NB4 (cell line): ENCODE measurements around the gene GRB10.

Experiments
- DNase-seq: peaks from one replicate; pipeline ENCODE4 v3.0.0; 2010; ENCODE audit warnings: low read depth
- H3K4me3 ChIP-seq: one replicate; pipeline ENCODE4 v1.5.1; 2011; ENCODE audit warnings: mild to moderate bottlenecking, low read depth, low read length, moderate library complexity
- CTCF ChIP-seq: IDR thresholded peaks from one replicate; pipeline ENCODE4 v1.5.1; 2012; ENCODE audit warnings: low read depth, low read length
- MAX ChIP-seq: IDR thresholded peaks from 2 replicates; pipeline ENCODE4 v1.6.1; 2011; ENCODE audit warnings: low read depth, low read length
- MYC ChIP-seq: IDR thresholded peaks from 2 replicates; pipeline ENCODE4 v1.6.1; 2011; ENCODE audit warnings: low read depth, low read length
- POLR2A ChIP-seq: IDR thresholded peaks from 2 replicates; pipeline ENCODE4 v1.6.1; 2011; ENCODE audit warnings: mild to moderate bottlenecking; ENCODE audit not compliant: insufficient read length; ENCODE audit errors: extremely low read depth

Gene GRB10

GRCh38 chr7:50815138-50815537 lies 32.4 kb upstream of the GRB10 start:
- no peak for DNase-seq
- TF ChIP-seq POLR2A (no peak), MAX (no peak), CTCF (no peak), MYC (no peak)
- no peak overlapping the region for H3K4me3 ChIP-seq

- TF ChIP-seq MYC (no peak), CTCF (no peak)
- no peak overlapping the region for H3K4me3 ChIP-seq
- no peak for DNase-seq
Measured at GRCh38 chr7:50814166-50814565, 31.5 kb upstream of the GRB10 start.

- DNase-seq = no peak
- TF ChIP-seq CTCF (no peak), MYC (no peak), MAX (no peak), POLR2A (no peak)
Measured at GRCh38 chr7:50812841-50813475, 30.3 kb upstream of the GRB10 start.

GRCh38 chr7:50812094-50812493 lies 29.4 kb upstream of the GRB10 start:
- TF ChIP-seq POLR2A (no peak), MAX (no peak), CTCF (no peak), MYC (no peak)

More at GRCh38 chr7:50812841-50813475, 30.3 kb upstream of the GRB10 start:
- H3K4me3 ChIP-seq = no peak overlapping the region

GRCh38 chr7:50808282-50808888 lies 25.7 kb upstream of the GRB10 start:
- H3K4me3 ChIP-seq = no peak overlapping the region
- no peak for TF ChIP-seq POLR2A
- no peak for TF ChIP-seq MAX
- no peak for TF ChIP-seq MYC
- no peak for TF ChIP-seq CTCF
- no peak for DNase-seq

More at GRCh38 chr7:50812094-50812493, 29.4 kb upstream of the GRB10 start:
- no peak overlapping the region for H3K4me3 ChIP-seq
- DNase-seq = no peak
